GM18507 (cell line): ENCODE measurements around the gene WSCD2.

ENCODE experiments used
- DNase-seq: peaks from one replicate; pipeline ENCODE4 v3.0.0; 2011; ENCODE audit warnings: low read depth; ENCODE audit not compliant: insufficient read length; ENCODE audit errors: extremely low spot score
- FAIRE-seq: peaks from 2 replicates; lab custom pipeline; 2011; peaks lifted over from hg19 to GRCh38; lab: Jason Lieb, UNC

WSCD2 gene

DNA sequence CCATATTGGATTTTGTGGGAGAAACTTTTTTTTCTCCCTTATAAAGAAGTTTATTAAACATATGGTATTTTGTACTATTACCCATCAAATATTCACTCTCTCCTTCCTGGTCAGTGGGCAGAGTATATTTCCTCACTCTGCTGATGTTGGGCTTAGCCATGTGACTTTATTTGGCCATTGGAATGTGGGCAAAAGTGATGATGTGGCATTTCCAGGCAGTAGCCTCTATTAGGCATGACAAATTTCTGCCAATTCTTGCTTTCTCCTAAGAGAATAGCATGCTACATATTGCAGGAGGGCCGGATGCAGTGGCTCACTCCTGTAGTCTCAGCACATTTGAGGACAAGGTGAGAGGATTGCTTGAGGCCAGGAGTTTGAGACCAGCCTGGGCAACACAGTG lies 24.4 kb upstream of the WSCD2 start:
- DNase-seq (no peak), FAIRE-seq (no peak)

DNA sequence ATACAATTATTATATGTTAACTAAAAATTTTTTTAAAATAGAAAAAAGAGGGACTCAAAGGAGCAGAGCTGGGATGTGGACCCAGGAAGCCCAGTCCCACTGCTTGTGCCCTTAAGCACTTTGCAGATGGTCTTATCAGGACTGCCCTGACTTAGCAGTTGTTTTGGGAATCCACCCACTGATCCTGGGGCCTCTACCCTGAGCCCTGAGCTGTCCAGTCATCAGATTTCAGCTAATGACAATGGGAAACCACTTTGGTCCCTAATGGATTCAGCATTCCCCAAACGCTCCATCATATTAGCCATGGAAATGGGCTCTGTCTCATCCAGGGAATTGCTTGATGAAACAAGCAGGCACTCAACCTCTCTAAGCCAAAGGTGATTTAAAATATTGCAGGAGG lies 22.5 kb upstream of the WSCD2 start:
- DNase-seq, result no peak
- no peak for FAIRE-seq

GRCh38 chr12:108107293-108107692 lies 21.8 kb upstream of the WSCD2 start:
- FAIRE-seq, result no peak
- DNase-seq, result no peak

GRCh38 chr12:108109504-108109903 lies 19.6 kb upstream of the WSCD2 start:
- no peak for DNase-seq
- FAIRE-seq, result no peak

DNA sequence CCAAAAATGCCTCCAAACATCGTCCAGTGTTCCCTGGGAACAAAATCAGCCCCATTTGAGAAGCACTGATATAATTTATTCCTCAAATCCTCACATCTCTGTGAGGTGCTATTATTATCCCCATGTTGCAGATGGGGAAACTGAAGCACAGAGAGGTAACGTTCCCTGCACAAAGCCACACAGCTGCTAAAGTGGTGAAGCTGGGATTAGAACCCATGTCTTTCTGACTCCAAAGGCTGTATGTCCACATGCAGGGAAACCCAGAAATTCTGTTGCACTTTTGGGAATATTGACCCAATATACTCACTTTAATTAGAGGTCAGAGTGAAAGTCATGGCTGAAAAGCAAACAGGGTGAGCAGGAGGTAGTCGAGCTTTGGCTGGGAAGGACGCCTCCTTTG lies 19.1 kb upstream of the WSCD2 start:
- DNase-seq (no peak), FAIRE-seq (no peak)

DNA sequence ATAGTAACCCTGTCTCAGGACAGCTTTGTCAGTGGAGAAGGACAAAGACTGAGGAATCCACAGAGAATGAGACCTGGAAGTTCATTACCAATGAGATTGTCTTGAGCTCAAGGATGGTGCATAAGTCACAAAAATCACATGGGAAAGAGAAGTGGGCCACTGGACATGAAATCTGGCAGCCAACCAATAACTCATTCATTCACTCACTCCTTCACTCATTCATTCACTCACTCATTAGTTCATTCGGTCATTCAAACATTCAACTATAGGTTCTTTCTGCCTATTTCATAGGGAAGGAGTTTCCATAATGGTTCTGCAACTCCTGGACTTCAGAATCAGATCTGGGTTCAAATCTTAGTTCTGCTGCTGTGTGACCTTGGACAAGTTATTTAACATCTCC lies 18.2 kb upstream of the WSCD2 start:
- no peak for FAIRE-seq
- no peak for DNase-seq

GRCh38 chr12:108112832-108113556 lies 16.1 kb upstream of the WSCD2 start:
- no peak for FAIRE-seq
- DNase-seq, result no peak

DNA sequence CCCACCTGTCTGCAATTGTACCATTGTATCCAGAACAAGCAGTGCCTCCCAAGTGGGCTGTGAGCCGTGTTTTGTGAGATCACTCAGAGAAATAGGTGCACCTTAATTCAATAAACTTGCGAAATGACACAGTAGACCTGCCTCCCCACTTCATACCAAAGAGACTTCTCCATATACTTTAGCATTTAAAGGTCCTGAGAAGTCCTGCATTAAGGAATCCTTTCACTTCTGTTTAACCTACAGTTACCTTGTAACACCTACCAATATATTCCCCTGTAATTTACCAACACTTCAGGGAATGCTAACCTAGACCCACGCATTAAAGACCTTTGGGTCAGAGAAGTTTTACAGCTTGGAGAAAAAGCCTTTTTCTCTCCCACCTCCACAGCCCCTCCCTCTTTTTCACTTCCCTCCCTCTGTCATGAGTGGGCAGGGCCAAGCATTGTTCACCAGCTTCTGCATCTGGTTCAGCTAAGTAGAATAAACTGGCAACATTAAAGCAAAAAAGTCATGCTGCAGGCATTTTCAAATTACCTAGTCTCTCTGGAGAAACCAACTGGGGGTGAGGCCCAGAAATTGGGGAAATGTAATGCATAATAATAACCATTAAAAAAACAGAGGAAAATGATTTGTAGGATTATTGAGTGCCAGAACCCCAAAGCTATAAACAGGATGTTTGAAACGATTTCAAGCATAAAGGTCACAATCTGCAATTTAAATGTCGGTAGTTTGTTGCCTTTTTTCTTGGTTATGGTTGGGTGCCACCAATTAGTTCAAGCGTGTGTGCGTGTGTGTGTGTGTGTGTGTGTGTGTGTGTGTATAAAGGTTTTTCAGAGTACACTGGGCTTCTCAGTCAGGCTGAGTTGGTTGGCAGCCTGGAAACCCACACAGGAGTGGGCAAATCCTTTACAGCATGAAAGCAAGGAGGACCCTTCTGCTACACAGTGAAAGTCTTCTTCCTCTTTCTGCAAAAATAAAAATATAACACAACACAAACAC lies 13.7 kb upstream of the WSCD2 start:
- FAIRE-seq (no peak), DNase-seq (no peak)

DNA sequence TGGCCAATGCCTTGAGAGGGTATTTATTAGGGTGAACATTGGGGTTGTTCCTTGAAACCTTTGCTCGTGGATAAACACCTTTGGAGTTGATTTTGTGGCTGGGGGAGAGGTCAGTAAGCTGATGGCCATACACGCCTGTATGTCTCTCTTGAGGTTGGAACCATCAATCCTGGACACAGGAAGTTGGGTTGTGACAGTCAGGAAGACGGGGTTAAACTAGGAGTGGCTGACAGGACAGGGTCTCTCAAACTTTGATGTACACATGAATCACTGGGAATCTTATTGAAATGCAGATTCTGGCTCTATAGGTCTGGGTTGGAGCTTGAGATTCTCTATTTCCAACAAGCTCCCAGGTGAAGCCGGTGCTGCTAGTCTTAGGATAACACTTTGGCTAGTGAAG lies 12.8 kb upstream of the WSCD2 start:
- DNase-seq (no peak), FAIRE-seq (no peak)

DNA sequence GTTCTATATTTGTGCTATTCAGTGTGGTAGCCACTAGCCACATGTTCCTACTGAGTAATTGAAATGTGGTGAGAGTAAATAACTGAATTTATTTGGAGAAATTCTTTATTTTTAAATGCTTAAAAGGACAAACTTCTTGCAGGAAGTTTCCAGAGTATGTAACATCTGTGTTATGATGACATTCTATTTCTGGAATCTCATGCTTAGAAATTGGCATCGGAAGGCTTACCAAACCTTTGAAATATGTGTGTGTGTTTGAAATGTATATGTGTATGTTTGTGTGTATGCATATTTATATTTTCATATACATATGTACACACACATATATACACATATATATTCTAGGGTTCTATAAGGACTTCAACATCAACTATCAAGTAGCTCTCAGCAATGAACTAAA lies 12.4 kb upstream of the WSCD2 start:
- DNase-seq (no peak), FAIRE-seq (no peak)

DNA sequence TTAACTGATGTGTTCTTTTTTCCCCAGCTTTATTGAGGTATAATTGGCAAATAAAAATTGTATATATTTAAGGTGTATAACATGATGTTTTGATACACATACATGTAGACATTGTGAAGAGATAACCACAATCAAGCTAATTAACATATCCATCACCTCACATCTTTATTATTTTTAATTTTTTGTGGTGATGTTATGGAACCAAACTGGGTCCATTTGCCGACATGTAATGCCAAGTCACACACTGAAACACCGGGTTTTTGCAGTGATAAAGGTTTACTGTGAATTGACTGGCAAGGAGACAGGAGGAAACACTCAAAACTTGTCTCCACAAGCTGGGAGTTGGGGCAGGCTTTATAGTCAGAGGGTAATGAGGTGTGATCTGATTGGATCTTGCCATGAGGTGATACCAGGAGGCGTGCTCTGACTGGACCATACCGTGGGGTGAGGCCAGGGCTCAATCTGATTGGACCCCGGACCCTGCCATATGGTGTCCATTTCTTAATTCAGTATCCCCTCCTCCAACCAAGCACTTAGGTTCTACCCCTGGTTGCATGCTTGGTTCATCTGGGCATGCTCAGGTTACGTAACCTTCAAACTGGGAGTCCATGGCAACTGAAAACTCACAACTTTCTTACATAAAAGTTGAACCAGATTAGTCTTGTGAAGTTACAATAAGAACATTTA lies 11.8 kb upstream of the WSCD2 start:
- DNase-seq (no peak), FAIRE-seq (no peak)

GRCh38 chr12:108117902-108118301 lies 11.2 kb upstream of the WSCD2 start:
- DNase-seq (no peak), FAIRE-seq (no peak)

DNA sequence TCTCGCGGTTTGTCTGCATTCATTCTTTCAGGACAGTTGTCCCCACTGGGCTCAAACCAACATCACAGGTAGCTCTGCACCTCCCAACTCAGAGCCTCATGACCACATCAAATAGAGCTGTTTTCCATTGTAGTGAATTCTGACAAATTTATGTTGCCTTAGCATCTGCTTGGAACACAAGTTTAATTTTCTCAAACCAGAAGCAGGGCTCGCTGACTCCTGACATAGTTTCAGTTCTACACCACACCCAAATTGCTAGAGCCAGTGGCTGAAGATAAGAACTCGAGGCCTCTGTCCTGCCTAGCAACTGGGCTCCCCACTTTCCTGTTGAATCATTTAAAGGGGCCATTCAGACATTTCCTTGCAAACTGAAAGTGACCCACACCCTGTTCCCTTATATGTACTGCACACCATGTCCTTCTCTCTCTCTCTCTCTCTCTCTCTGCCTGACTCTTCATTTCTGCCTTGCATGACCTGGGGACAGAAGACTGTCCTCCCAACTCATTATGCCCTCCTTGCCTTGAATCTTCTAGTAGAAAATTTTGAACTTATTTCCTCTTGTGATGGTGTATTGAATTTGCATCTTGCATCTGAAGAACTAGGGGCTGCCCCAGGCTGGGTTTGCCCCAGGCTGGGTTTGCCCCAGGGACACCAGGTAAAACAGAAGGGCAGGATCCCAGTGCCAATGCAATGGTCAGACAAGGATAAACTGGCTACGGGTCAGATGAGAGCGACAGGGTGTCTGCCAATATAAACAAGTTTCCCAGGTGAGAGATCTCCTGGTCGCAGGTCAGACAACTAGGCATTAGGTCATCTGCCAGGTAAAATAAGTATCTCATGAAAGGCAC lies 9.7 kb upstream of the WSCD2 start:
- DNase-seq (peak; percentile 7), FAIRE-seq (peak; percentile 42)

DNA sequence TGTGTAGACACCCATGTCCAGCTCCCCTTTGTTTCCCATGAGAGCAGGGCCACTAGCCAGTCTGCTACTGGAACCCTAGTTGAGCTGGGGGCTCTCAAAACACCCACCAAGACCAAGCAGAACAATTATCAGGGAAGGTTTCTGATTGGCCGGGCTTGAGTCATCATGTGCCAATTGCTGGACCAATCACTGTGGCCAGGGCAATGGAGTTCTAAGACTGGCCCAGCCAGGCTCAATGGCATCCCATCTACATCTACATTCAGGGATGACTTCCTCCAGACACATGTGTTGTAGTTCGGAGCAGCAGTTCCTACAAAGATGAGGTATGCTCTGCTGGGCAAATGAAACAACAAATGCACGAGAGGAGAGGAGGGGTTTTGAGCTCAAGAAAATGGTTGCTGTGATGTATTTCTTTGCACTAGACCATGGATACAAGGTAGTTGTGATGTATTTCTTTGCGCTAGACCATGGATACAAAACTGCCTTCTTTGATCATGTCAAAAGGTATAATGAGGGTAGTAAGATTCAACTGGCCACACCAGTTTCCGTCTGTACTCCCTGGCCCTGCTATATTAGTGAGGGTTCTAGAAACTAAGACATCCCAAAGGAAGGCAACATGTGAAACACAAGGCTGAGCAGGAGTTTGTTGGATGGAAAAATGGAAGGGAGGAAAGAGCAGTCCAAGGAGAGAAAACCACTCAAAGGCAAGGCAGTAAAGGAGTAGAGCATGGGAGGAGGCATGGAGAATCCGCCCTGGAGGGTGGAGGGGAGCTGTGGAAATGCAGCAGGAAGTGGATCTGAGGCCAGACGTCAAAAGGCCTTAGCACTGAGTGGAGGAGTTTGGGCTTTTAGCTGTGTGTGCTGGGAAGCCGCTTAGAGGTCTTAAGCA lies 8.9 kb upstream of the WSCD2 start:
- no peak for FAIRE-seq
- DNase-seq, result no peak

DNA sequence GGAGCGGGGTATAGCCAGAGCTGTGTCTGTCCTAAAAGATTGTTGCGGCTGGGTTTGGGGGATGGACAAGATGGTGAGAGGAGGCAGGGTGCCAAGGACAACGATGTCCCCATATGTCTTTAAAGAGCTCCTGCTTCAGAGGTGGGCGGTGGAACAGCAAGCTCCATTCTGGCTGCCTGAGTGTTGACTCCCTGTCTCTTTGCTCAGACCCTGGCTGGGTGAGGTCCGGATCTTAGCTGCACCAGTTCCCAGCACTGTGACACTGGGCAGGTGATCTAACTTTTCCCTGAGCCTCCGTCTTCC lies 8.3 kb upstream of the WSCD2 start:
- DNase-seq (no peak), FAIRE-seq (no peak)

GRCh38 chr12:108121320-108121719 lies 7.8 kb upstream of the WSCD2 start:
- FAIRE-seq (no peak), DNase-seq (no peak)

DNA sequence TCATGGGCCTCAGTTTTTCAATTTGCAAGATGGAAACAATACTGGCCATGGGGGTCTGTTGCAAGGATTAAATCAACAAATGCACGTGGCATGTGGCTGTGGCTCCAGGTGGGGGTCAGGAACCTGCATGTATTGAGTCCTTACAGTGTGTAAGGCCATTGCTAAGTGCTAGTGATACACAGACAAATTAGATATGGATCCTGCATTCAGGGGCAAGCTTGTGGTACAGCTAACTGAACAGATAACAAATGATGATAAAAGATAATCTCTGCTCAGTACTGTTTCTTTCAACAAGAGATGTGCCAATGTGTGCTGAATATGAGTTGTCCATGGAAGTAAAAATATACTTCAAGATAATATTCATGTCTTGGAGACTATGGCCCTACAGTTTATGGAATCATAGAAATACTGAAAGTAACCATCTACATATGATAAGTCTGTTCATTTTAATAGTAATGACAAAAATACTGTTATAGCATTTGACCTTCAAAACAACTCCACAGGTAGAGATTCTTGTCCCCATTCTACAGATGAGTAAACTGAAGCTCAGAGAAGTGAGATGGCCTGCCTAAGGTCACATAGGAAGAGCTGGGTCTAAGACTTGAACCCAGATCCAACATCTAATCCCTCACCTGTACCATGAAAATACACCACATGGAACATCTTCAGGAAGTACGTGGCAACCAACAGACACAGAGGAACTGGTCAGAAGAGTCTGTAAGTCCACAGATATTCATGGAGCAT lies 7.2 kb upstream of the WSCD2 start:
- no peak for FAIRE-seq
- DNase-seq, result no peak

- FAIRE-seq, result no peak
Observed at GRCh38 chr12:108122644-108123043, 6.4 kb upstream of the WSCD2 start.

More at GRCh38 chr12:108122644-108123043, 6.4 kb upstream of the WSCD2 start:
- no peak for DNase-seq
